Hair follicular keratinocyte (primary cell): ENCODE results near the gene MYOC. TPM values are rescaled to one million over a fixed set of nuclear protein-coding genes. Genes with fewer than 3 reads are reported as not detected.

Experiments used
- total RNA-seq: library from RNA; depleted of rRNA; stranded (reverse); fragments of >200 nt; gene quantifications from 2 replicates; pipeline ENCODE4 v1.2.3, GENCODE V29; 2015

The MYOC gene
- not detected in 2 replicates for total RNA-seq

DNA sequence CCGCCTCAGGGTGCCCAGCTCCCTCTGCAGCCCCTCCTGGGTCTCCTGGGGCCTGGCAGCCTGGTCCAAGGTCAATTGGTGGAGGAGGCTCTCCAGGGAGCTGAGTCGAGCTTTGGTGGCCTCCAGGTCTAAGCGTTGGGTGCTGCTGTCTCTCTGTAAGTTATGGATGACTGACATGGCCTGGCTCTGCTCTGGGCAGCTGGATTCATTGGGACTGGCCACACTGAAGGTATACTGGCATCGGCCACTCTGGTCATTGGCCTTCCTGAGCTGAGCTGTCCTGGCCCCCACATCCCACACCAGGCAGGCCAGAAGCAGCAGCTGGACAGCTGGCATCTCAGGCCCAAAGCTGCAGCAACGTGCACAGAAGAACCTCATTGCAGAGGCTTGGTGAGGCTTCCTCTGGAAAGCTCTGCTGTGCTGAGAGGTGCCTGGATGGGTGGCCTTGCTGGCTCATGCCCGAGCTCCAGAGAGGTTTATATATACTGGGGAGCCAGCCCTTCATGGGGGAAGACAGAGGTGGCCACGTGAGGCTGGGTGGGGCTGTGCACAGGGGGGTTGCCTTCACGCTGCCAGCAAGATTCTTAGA lies at the start of gene MYOC:
TSS of gene MYOC (minus strand) at position 455 of the 589 bp plus-strand sequence. CDS start at position 378, 77 bp downstream.

DNA sequence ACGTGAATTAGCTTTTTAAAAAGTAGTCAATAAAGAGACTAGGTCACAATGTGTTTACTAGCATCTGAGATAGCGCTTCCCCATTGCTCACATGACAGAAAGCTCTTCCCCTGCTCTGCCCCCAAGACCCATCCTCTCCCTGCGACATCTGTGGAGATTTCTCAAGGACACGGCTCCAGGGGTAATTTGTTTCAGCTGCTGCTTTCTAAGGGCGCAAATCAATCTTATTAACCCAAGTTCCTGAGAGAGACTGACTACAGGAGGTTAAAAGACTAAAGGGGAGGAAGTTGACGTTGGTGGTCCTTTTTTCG lies 30.4 kb downstream of the MYOC start, which contains the start of gene MYOCOS:
TSS of gene MYOCOS (plus strand) at position 92 of the 311 bp plus-strand sequence. CDS start 1,641 bp downstream, outside the sequence.

Other genes starting within 250 kb of the MYOC start
- gene PRRC2C, start 167.2 kb downstream of the MYOC start, total RNA-seq: 61.6 and 66.8 TPM in 2 replicates
- not detected in 2 replicates for gene MYOCOS, start 30.4 kb downstream of the MYOC start, total RNA-seq
- 4.6 and 8.4 TPM in 2 replicates for gene VAMP4, start 89.4 kb upstream of the MYOC start, total RNA-seq
- gene METTL13, start 129.0 kb upstream of the MYOC start, total RNA-seq: 12.8 and 27.5 TPM in 2 replicates
- gene DNM3, start 188.8 kb upstream of the MYOC start, total RNA-seq: 0.47 and 1.9 TPM in 2 replicates